Measurements from ENCODE around the gene CCDC171.

Gene CCDC171

DNA sequence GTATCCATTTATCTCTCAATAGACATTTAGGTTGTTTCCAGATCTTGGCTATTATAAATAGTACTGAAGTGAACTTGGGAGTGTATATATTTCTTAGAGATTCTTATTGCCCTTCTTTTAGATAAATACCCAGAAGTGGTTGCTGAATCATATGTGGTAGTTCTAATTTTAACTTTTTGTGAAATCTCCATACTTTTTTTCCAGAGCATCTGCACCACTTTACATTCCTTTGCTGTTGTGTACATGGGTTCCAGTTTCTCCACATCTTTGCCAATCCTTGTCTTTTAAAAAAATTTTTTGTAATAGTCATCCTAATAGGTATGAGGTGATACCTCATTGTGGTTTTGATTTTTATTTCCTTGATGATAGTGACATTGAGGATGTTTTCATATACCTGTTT, 303.7 kb downstream of the CCDC171 start:
- no peak overlapping the region for H3K4me3 ChIP-seq (ENCODE audit: low read length)
- DNase-seq (ENCODE audit: low read depth) = peak; percentile 73
- TF ChIP-seq, protein P1, sequence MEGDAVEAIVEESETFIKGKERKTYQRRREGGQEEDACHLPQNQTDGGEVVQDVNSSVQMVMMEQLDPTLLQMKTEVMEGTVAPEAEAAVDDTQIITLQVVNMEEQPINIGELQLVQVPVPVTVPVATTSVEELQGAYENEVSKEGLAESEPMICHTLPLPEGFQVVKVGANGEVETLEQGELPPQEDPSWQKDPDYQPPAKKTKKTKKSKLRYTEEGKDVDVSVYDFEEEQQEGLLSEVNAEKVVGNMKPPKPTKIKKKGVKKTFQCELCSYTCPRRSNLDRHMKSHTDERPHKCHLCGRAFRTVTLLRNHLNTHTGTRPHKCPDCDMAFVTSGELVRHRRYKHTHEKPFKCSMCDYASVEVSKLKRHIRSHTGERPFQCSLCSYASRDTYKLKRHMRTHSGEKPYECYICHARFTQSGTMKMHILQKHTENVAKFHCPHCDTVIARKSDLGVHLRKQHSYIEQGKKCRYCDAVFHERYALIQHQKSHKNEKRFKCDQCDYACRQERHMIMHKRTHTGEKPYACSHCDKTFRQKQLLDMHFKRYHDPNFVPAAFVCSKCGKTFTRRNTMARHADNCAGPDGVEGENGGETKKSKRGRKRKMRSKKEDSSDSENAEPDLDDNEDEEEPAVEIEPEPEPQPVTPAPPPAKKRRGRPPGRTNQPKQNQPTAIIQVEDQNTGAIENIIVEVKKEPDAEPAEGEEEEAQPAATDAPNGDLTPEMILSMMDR (conservative IDR thresholded peaks at IDR 0.05; ENCODE audit: low read length) = no peak

DNA sequence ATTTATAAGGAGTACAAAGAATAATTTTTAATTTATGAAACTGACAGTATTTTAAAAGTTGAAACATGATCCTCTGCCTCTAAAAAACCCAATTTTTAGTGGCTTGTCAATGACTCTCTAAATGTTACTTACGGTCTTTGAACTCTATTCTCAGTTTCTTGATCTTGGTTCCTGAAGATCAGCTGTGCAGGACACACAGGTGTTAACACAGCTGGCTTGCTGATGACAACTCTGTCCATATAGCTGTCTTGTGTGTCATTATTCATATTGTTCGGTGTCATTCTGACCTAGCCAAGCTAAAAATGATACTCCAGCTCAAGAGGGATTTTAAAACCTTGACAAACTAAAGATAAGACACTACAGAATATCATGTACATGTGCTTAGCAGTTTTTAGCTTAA, 314.5 kb downstream of the CCDC171 start:
- DNase-seq (ENCODE audit: low read depth) = no peak
- no peak overlapping the region for H3K4me3 ChIP-seq (ENCODE audit: low read length)
- TF ChIP-seq, protein P1 (conservative IDR thresholded peaks at IDR 0.05; ENCODE audit: low read length) = no peak

DNA sequence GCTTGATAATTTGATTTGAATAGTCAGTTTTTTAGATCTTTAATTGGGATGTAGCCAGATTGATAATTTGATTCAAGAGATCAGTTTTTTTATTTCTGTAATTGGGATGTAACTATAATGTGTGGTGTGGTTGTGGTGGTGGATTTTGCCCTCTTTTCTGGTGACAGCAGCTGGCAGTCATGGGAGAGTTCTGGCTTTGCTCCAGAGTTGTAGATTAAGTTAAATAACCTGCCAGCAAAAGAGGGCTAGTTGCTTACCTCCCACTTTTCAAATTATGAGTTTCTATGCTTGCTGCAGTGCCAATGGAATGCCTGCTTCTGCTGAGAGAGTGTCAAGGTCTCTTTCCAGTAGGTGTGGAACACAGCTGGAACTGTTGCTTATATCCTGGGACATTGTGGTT, 315.1 kb downstream of the CCDC171 start:
- TF ChIP-seq, protein P1 (conservative IDR thresholded peaks at IDR 0.05; ENCODE audit: low read length) = no peak
- DNase-seq (ENCODE audit: low read depth) = no peak

DNA sequence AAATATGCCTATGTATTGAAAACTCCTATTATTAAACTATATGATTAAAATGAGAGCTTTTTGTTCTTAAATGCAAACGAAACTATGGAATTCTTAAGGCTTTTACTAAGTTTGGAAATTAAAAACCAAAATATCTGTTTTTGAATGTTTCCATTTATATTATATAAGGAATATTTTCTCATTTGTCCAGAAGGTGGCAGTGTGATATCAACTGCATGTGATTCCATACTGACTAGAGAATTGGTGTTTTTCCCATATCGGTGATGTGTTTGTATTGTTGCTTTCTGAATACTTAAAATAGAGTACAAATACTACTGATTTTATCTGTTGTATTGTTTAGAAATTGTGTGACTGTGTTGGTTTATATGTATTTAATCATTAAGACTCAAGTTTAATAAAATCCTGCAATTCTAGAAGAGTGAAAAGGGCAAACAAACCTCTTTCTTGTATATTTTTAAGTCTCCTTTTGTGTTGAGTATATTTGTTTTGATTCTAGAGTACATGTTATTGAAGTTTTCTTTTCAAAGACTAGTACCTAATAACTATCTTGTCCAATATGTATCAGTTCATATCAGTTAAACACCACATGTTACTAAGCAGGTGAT, 320.8 kb downstream of the CCDC171 start:
- H3K4me3 ChIP-seq (ENCODE audit: low read length) = no peak overlapping the region
- TF ChIP-seq, protein P1 (conservative IDR thresholded peaks at IDR 0.05; ENCODE audit: low read length) = peak; percentile 79
- DNase-seq (ENCODE audit: low read depth) = peak; percentile 66

More for the DNA sequence above, 315.1 kb downstream of the CCDC171 start:
- no peak overlapping the region for H3K4me3 ChIP-seq (ENCODE audit: low read length)

DNA sequence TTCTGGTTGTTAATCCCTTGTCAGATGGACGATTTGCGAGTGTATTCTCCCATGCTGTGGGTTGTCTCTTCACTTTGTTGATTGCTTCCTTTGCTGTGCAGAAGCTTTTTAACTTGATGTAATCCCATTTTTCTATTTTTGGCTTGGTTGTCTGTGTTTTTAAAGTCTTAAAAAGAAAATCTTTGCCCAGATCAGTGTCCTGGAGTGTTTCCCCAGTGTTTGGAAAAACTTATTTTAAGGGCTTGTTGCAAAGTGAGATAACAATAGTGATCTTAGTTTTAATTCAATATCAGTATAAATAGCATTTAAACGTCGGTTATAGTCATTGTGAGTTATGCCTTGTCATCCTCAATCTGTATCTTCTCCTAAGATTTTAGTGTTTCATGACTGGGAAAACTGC, 329.5 kb downstream of the CCDC171 start:
- no peak for DNase-seq (ENCODE audit: low read depth)
- H3K4me3 ChIP-seq (ENCODE audit: low read length) = no peak overlapping the region
- TF ChIP-seq, protein P1 (conservative IDR thresholded peaks at IDR 0.05; ENCODE audit: low read length) = no peak

DNA sequence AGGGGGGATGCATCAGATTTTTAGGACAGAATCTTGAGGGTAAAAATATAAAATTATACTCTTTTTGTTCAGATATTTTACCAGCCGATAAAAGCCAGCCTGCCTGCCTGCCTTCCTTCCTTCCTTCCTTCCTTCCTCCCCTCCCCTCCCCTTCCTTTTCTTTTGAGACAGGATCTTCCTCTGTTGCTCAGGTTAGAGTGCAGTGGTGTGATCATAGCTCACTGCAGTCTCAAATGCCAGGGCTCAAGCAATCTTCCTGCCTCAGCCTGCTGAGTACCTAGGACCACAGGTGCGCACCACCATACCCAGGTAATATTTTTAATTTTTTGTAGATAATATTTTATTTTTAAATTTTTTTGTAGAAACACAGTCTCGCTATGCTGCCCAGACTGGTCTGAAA, 330.0 kb downstream of the CCDC171 start:
- H3K4me3 ChIP-seq (ENCODE audit: low read length) = no peak overlapping the region
- DNase-seq (ENCODE audit: low read depth) = no peak
- TF ChIP-seq, protein P1 (conservative IDR thresholded peaks at IDR 0.05; ENCODE audit: low read length) = no peak

DNA sequence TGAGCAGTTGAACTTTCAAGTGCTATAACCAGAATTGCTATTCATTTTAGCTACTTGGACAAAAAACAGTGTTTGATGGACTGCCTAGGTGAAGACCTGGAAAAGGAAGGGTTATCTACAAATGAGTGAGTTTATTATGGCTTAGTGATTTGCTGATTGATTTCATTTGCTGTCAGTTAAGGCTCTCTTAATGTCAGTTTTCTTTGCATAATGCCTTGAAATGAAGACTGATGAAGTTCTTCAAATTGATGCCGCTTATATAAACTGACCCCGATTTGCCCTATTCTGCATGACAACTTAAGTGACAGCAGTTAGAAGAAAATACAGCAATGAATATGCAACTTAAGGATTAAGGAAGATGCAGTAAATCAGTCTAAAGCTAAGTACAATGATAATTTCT, 332.6 kb downstream of the CCDC171 start:
- no peak for DNase-seq (ENCODE audit: low read depth)
- no peak overlapping the region for H3K4me3 ChIP-seq (ENCODE audit: low read length)
- TF ChIP-seq, protein P1 (conservative IDR thresholded peaks at IDR 0.05; ENCODE audit: low read length) = no peak

Measured in AG10803 (cell line).